Tibial nerve (tissue), 4 donors: ENCODE measurements around the gene PAQR3. TPM values are rescaled to one million over a fixed set of nuclear protein-coding genes. Genes with fewer than 3 reads are reported as not detected.

ENCODE experiments used
- DNase-seq, 2 donors: peaks; one replicate each; pipeline ENCODE4 v3.0.0-alpha.2; 2019; ENCODE audit warnings: low spot score in 2 of 2
- H3K27ac ChIP-seq, 4 donors: fragments of 200-600 bp; sonication (generic) in 3 of 4; one replicate each; pipeline ENCODE4 v1.5.1; 2017 to 2019; ENCODE audit warnings: mild to moderate bottlenecking in 1 of 4
- H3K27me3 ChIP-seq, 2 donors: fragments of 200-600 bp; sonication (generic) in 1 of 2; one replicate each; pipeline versions ENCODE4 v1.5.1 to v1.6.0; 2017 to 2019
- H3K36me3 ChIP-seq, 3 donors: fragments of 200-600 bp; sonication (generic); one replicate each; pipeline ENCODE4 v1.5.1; 2018 to 2019
- H3K4me1 ChIP-seq, 4 donors: fragments of 200-600 bp; sonication (generic) in 3 of 4; one replicate each; pipeline ENCODE4 v1.5.1; 2017 to 2019
- H3K4me3 ChIP-seq, 4 donors: fragments of 200-600 bp; sonication (generic) in 3 of 4; one replicate each; pipeline ENCODE4 v1.5.1; 2017 to 2019; ENCODE audit warnings: mild to moderate bottlenecking in 1 of 4, moderate library complexity in 1 of 4
- H3K9me3 ChIP-seq, 4 donors: fragments of 200-600 bp; sonication (generic) in 3 of 4; one replicate each; pipeline ENCODE4 v1.5.1; 2017 to 2019
- CTCF ChIP-seq, 5 experiments: fragments of 200-600 bp in 3 of 5; fragments of 450-650 bp in 2 of 5; sonication (generic) in 3 of 5; IDR thresholded peaks; one replicate each; pipeline ENCODE4 v1.5.1; 2016 to 2019; ENCODE audit warnings: antibody characterized with exemption in 5 of 5, mild to moderate bottlenecking in 3 of 5, moderate library complexity in 2 of 5
- EP300 ChIP-seq, 2 donors: sonication (generic); formaldehyde crosslinking; IDR thresholded peaks; one replicate each; pipeline ENCODE4 v1.6.1; 2017; ENCODE audit warnings: antibody characterized with exemption in 2 of 2, mild to moderate bottlenecking in 1 of 2
- POLR2A ChIP-seq, 2 donors: fragments of 450-650 bp; IDR thresholded peaks; one replicate each; pipeline ENCODE4 v1.6.1; 2017; ENCODE audit warnings: antibody characterized with exemption in 2 of 2, mild to moderate bottlenecking in 2 of 2, moderate library complexity in 2 of 2
- WGBS, 2 donors: methylation state at CpG; one replicate each; pipeline ENCODE4 v1.1.5; 2018; 5-methylcytosine and 5-hydroxymethylcytosine counted together
- total RNA-seq, 4 donors: library from RNA; depleted of rRNA; stranded (reverse); fragments of >200 nt; gene quantifications; one replicate each; pipeline ENCODE4 v1.1.0, GENCODE V29; 2016

PAQR3 gene
- total RNA-seq, 4 donors from 2014 or later = 12.9 to 30.4 (median 16.2) TPM

GRCh38 chr4:78971776-78972175 lies 32.5 kb upstream of the PAQR3 start:
- DNase-seq = no peak
- 63 to 75% methylated on average over 1 of the region's 1 CpG for WGBS, 2 donors
- peaks cover 0 to 4% (median 0%) of the 10 kb centered on the region in 4 donors for H3K4me1 ChIP-seq

GRCh38 chr4:78971326-78971725 lies 32.1 kb upstream of the PAQR3 start:
- DNase-seq = peak in 1 of 2 donors; percentile 70
- H3K4me3 ChIP-seq = peak overlapping the region in 2 of 4 donors; percentile 20 to 41

More at GRCh38 chr4:78971776-78972175, 32.5 kb upstream of the PAQR3 start:
- H3K27me3 ChIP-seq = no peaks in the 10 kb centered on the region
- H3K9me3 ChIP-seq = no peaks in the 10 kb centered on the region
- peak overlapping the region; percentile 33 to 88 (median 62) for H3K27ac ChIP-seq
- H3K36me3 ChIP-seq = no peaks in the 10 kb centered on the region
- TF ChIP-seq EP300 (IDR thresholded peaks at IDR 0.05) (no peak), CTCF (IDR thresholded peaks at IDR 0.05) (no peak), POLR2A (IDR thresholded peaks at IDR 0.05) (no peak)
- peak overlapping the region in 2 of 4 donors; percentile 20 to 41 for H3K4me3 ChIP-seq

GRCh38 chr4:78962597-78963115 lies 23.4 kb upstream of the PAQR3 start:
- H3K27ac ChIP-seq = peak overlapping the region in 3 of 4 donors; percentile 62 to 91 (median 86)
- H3K27me3 ChIP-seq = no peaks in the 10 kb centered on the region
- peaks cover 0 to 4% (median 0%) of the 10 kb centered on the region in 4 donors for H3K9me3 ChIP-seq
- H3K4me3 ChIP-seq = no peak overlapping the region
- WGBS, 2 donors = 56 to 66% methylated on average over 2 of the region's 2 CpGs
- TF ChIP-seq EP300 (IDR thresholded peaks at IDR 0.05) = peak; percentile 33 to 85
- TF ChIP-seq CTCF (IDR thresholded peaks at IDR 0.05) = no peak
- no peak for TF ChIP-seq POLR2A (IDR thresholded peaks at IDR 0.05)
- peaks cover 0 to 36% (median 0%) of the 10 kb centered on the region in 4 donors for H3K4me1 ChIP-seq
- no peaks in the 10 kb centered on the region for H3K36me3 ChIP-seq
- no peak for DNase-seq

More at GRCh38 chr4:78971326-78971725, 32.1 kb upstream of the PAQR3 start:
- Histone ChIP-seq H3K4me1 (peaks cover 0 to 4% (median 0%) of the 10 kb centered on the region in 4 donors), H3K27me3 (no peaks in the 10 kb centered on the region), H3K36me3 (no peaks in the 10 kb centered on the region), H3K27ac (peak overlapping the region; percentile 41 to 88 (median 70)), H3K9me3 (no peaks in the 10 kb centered on the region)
- TF ChIP-seq CTCF (IDR thresholded peaks at IDR 0.05) (no peak), POLR2A (IDR thresholded peaks at IDR 0.05) (no peak), EP300 (IDR thresholded peaks at IDR 0.05) (peak; percentile 46 to 87)
- WGBS, 2 donors = 47 to 54% methylated on average over 1 of the region's 1 CpG

GRCh38 chr4:78960926-78961325 lies 21.7 kb upstream of the PAQR3 start:
- Histone ChIP-seq H3K36me3 (no peaks in the 10 kb centered on the region), H3K4me1 (peaks cover 0 to 36% (median 0%) of the 10 kb centered on the region in 4 donors), H3K27me3 (no peaks in the 10 kb centered on the region), H3K4me3 (no peak overlapping the region), H3K9me3 (peaks cover 0 to 4% (median 0%) of the 10 kb centered on the region in 4 donors), H3K27ac (peak overlapping the region in 3 of 4 donors; percentile 13 to 86 (median 70))
- DNase-seq = no peak
- WGBS, 2 donors = 64 to 81% methylated on average over 3 of the region's 3 CpGs
- TF ChIP-seq CTCF (IDR thresholded peaks at IDR 0.05) (no peak), EP300 (IDR thresholded peaks at IDR 0.05) (no peak), POLR2A (IDR thresholded peaks at IDR 0.05) (no peak)

GRCh38 chr4:78956975-78957374 lies 17.7 kb upstream of the PAQR3 start:
- Histone ChIP-seq H3K27me3 (no peaks in the 10 kb centered on the region), H3K36me3 (no peaks in the 10 kb centered on the region), H3K4me1 (peaks cover 0 to 22% (median 0%) of the 10 kb centered on the region in 4 donors), H3K4me3 (no peak overlapping the region), H3K27ac (no peak overlapping the region), H3K9me3 (no peaks in the 10 kb centered on the region)
- DNase-seq = no peak
- 91 to 92% methylated on average over 5 of the region's 5 CpGs for WGBS, 2 donors
- no peak for TF ChIP-seq CTCF (IDR thresholded peaks at IDR 0.05)
- no peak for TF ChIP-seq POLR2A (IDR thresholded peaks at IDR 0.05)
- TF ChIP-seq EP300 (IDR thresholded peaks at IDR 0.05) = no peak
